GM19328 (cell line): ENCODE data around the gene APOF.
"Not testable (repeated sequence)": the region's sequence is repeated elsewhere in the genome, so short reads cannot be mapped to it uniquely, and the experiment has no call there.

Experiments
- ATAC-seq: cut with Tn5 transposase; IDR thresholded peaks from one replicate; pipeline ENCODE4 v1.9.1; 2021; ENCODE audit warnings: mild to moderate bottlenecking, moderate library complexity; ENCODE audit not compliant: unreplicated experiment

Gene APOF

GRCh38 chr12:56362130-56363059, at the start of gene APOF:
TSS of gene APOF (minus strand) at chr12:56362857. CDS start at chr12:56362745, 112 bp downstream.
- no peak for ATAC-seq

GRCh38 chr12:56411781-56412639, 49.4 kb upstream of the APOF start:
- ATAC-seq, result no peak

GRCh38 chr12:56410768-56411167, 48.1 kb upstream of the APOF start:
- no peak for ATAC-seq

GRCh38 chr12:56408799-56409417, 46.3 kb upstream of the APOF start:
- ATAC-seq, result no peak

- not testable (repeated sequence) for ATAC-seq
Observed at GRCh38 chr12:56404227-56404626, 41.6 kb upstream of the APOF start.

GRCh38 chr12:56401612-56402011, 39.0 kb upstream of the APOF start:
- not testable (repeated sequence) for ATAC-seq

- not testable (repeated sequence) for ATAC-seq
Observed at GRCh38 chr12:56401125-56401524, 38.5 kb upstream of the APOF start.

GRCh38 chr12:56399466-56399865, 36.8 kb upstream of the APOF start:
- ATAC-seq, result not testable (repeated sequence)

- ATAC-seq, result no peak
Observed at GRCh38 chr12:56398324-56398723, 35.7 kb upstream of the APOF start.

- no peak for ATAC-seq
Observed at GRCh38 chr12:56392331-56392730, 29.7 kb upstream of the APOF start.

GRCh38 chr12:56391721-56392120, 29.1 kb upstream of the APOF start:
- no peak for ATAC-seq

GRCh38 chr12:56389412-56389811, 26.8 kb upstream of the APOF start:
- ATAC-seq, result no peak

GRCh38 chr12:56387152-56387736, 24.6 kb upstream of the APOF start:
- ATAC-seq, result no peak

- no peak for ATAC-seq
Observed at GRCh38 chr12:56385873-56386272, 23.2 kb upstream of the APOF start.

- ATAC-seq, result no peak
Observed at GRCh38 chr12:56382611-56383010, 20.0 kb upstream of the APOF start.

- ATAC-seq, result no peak
Observed at GRCh38 chr12:56377989-56378316, 15.3 kb upstream of the APOF start.

- ATAC-seq, result no peak
Observed at GRCh38 chr12:56377310-56377988, 14.8 kb upstream of the APOF start.

GRCh38 chr12:56375598-56376434, 13.2 kb upstream of the APOF start:
- ATAC-seq, result peak; percentile 66
